GM19099 (cell line): ENCODE measurements around the gene ADH1C.

ENCODE experiments used
- POLR2A ChIP-seq: IDR thresholded peaks from 3 replicates; pipeline ENCODE4 v1.6.1; 2011; ENCODE audit warnings: low read depth; ENCODE audit not compliant: insufficient read length; ENCODE audit errors: extremely low read depth

The ADH1C gene

DNA sequence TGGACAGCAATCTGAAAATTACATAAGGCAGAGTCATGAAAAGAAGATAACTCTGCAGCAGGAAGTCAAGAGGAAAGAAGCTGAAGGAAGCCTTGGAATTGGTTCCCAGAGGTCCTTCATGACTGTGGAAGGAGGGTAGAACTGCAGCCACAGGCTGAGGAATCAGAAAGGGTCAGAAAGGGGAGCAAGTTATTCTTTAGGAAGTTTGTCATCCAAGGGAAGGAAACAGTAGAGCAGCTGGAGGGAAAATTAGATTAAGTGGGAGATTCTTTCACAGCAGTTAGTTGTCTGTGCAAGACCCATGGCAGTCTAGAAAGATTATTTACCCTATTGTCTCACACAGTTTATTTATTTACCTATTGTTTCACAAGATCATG, 9.3 kb upstream of the ADH1C start:
- TF ChIP-seq POLR2A = no peak

DNA sequence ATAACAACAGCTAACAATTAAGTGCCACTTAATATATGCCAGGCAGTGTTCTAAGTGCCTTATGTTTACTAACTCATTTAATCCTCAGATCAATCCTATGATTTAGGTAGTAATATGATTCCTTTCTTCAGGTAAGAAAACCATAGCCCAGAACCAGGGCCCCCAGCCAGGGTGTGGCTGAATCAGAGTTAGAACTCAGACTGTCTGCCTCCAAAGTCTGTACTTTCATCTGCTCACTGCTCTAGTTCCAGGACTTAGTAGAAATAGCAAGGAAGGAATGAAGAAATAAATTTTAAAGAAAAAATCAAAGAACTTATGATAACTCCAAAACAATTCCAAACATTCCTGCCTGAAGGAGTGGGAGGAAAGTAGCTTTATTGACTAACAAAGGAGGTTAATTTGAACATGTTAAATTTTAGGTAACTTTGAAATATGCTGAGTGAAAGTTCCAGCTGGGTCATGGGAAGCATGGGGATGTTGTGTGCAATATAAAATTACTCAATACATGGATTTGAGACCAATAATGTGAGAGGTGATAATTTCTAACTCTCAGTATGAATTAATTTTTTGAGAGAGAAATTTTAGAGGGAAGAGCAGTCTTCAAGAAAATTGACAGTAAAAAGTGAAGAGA, 8.8 kb upstream of the ADH1C start:
- no peak for TF ChIP-seq POLR2A

DNA sequence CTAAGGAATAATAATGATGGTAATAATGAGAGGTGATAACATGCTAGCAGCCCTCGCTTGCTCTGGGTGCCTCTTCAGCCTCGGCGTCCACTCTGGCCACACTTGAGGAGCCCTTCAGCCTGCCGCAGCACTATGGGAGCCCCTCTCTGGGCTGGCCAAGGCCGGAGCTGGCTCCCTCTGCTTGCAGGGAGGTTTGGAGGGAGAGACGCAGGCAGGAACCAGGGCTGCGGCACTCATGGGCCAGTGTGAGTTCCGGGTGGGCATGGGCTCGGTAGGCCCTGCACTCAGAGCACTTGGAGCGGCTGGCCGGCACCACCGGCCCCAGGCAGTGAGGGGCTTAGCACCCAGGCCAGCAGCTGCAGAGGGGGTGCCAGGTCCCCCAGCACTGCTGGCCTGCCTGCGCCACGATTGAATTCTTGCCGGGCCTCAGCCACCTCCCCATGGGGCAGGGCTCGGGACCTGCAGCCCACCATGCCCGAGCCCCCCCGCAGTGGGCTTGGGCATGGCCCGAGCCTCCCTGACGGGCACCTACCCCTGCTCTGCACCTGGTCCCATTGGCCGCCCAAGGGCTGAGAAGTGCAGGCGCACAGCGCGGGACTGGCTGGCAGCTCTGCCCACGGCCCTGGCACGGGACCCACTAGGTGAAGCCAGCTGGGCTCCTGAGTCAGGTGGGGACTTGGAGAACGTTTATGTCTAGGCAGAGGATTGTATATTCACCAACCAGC, 7.1 kb upstream of the ADH1C start:
- TF ChIP-seq POLR2A = no peak

DNA sequence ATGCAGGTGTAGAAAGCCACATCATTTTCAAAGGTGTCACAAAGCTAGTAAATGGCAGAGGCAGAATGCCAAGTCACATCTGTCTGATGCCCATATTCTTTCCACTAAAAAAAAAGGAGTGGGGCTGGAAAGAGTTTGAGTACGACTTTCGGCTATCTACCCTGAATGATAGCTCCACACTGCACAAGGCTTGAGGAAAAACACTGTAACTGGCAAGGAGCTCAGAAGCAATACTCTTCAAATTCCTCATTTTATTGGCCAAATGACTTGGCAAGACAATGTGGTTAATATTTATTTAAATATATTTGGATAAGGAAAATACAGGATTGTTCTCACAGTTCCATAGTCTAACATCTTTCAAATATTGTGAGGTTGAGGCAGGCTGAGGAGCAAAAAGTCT, 5.4 kb upstream of the ADH1C start:
- TF ChIP-seq POLR2A = no peak

DNA sequence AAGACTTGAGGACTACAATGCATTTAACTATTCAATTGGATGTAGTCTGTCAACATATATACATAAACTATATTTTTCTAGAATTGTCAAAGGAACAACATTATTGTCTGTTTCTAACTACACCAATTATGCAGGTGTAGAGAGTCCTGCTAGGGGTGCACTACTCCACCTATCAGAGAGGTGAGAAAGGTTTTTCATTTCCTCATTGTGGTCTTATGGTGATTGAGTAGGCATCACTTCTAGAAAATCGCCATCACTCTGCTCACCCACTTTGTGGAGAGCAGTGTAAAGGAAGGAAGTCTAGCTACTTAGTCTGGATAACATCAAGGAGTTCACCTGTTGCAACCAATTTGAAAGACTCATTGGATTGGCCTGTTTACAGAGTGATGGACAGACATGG, 4.4 kb upstream of the ADH1C start:
- TF ChIP-seq POLR2A = no peak

DNA sequence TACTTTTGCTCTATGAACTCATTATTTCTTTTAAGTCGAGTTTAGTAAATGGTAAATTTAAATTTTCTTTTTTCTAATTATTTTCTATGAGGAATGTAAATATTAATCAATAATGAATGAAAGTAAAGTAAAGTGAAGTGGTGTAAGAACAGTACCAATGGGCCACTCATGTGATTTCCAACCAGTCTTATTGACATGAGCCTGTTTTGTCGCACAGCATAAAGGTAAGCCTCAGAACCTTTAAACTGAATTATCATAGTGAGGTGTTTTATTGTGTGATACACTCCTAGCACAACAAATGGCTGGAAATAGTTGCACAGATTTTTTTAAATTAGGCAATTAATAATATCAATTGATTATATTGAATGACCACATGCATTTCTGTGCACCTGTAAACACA, 1.1 kb downstream of the ADH1C start:
- TF ChIP-seq POLR2A = no peak

DNA sequence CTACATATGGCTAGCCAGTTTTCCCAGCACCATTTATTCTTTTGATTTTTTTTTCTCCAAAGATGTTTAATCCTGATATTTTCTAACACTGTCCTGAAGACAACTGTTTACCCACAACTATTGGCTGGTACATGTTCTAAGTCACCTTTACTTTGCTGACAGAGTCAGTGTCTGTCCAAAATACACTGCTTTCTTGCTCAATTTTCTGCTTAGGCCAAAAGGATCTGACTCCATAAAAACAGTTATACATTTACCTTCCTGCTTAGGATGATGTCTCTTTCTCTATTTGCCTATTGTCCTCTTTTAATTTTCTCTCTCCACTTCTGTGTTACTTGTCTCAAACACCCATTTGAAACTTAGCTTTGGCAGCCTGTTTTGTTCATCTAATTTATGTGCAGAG, 3.2 kb downstream of the ADH1C start:
- no peak for TF ChIP-seq POLR2A

DNA sequence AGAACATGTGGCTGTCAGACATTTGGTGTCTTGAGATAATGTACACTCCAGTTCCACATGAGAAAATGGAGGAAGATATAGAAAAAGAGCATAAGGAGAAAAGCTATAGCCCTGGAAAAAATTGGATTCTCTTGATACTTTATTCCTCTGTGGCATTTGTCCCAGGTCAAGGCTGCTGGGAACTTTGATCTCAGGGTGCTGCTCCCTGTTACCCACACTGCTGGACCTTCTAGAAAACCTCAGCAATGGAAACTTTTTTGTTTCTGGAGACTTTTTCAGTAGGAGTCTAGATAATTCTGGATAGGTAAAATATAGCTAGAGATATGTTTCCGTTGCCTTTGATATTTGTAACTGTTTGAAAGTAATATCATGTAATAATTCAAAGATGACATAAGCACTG, 11.1 kb downstream of the ADH1C start:
- TF ChIP-seq POLR2A = no peak

DNA sequence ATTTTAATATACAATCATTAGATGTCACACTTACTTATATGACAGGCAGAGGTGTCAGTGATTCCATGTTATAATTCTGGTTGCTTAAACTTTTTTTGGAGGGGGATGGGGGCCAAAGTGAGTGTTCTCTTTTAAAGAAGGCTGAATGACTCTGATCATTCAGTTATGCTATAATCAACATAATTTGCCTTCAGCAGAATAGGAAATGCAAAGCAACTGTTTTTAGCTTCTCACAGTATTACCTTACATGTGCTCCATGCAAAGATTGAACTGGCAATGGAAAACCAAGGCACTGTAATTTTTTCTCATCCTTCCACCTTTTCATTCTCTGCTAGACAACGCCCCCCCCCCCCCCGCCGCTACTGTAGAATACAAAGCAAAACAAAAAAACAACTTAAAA, 13.4 kb downstream of the ADH1C start:
- no peak for TF ChIP-seq POLR2A

DNA sequence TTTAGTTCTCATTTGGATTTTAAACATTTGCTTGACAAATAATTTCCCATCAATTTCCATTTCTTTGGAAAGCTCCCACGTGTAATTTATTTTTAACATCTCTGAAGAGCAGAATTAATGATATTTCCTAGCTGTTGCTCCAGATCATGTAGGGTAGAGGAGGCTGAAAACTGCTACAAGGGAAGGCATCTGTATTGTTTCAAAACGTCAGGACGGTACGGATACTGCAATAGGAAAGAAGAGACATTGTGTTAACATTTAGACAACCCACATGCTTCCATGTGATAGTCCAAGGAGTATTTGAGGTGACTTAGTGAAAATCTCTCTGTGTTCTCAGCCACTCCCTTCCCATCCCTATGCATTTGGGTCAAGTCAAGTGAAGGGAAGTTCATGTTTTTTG, 16.0 kb downstream of the ADH1C start:
- TF ChIP-seq POLR2A = no peak

DNA sequence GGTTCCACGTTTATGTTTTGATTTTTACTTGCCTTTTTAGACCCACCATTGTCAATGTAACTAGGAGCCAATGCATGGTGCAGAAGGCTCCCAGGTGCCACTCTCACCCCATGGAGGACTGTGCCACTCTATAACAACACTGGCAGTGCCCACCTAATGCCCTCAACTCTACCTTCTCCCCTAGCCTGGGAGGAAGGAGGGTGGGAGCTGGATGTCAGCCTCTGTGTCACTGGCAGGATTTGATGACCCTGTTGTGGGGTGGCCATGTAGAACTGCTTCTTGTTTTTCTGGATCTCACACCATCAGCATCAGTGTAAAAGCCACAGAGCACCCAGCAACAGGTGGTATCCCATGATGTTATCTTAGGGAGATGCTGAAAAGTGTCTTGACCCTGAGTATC, 17.7 kb downstream of the ADH1C start:
- no peak for TF ChIP-seq POLR2A

DNA sequence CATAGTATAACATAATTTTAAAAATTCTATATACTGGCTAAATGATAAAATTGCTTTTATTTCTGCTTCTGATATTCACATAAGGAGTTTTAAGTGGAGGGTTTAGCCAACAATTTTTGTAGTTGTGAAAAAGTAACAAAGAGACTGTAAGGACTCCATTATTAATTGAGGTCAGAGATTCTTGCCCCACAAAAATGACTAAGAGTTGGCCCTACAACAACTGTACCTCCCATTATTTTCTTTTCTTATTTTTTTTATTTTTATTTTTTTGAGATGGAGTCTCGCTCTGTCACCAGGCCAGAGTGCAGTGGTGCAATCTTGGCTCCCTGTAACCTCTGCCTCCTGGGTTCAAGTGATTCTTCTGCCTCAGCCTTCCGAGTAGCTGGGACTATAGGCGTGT, 21.9 kb downstream of the ADH1C start:
- TF ChIP-seq POLR2A = no peak

DNA sequence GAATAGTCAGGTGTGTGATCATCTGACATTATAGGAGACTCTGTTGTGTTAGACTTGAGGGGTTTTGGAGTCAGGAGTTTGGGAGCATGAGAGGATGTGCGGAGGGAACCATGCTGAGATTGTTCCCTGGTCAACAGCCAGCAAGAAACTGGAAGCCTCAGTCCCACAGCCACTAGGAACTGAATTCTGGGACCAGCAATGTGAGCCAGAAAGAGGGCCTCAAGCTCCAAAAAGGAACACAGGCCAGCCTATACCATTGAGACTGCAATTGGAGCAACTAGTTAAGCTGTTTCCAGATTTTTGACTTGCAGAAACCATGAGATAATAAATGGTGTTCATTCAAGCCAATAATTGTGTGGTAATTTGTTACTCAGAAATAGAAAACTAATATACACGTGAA, 22.7 kb downstream of the ADH1C start:
- no peak for TF ChIP-seq POLR2A

DNA sequence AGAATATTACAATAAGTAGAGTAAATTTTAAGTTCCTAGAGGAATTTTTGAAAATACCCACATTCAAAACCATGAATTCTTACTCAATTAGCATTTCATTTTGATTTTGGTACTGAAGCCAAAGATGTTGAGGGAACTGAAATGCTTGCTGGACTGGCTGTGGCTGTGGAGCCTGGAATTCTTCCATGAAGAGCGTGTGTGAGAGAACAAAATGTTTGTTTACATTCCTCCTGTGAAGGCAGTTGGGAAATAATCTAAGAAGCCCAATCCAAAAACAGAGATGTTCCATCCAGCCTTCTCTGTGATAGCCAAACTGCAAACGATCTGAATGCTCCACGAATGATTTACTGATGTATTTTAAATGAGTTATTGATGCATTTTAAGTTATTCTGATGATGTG, 27.6 kb downstream of the ADH1C start:
- no peak for TF ChIP-seq POLR2A

DNA sequence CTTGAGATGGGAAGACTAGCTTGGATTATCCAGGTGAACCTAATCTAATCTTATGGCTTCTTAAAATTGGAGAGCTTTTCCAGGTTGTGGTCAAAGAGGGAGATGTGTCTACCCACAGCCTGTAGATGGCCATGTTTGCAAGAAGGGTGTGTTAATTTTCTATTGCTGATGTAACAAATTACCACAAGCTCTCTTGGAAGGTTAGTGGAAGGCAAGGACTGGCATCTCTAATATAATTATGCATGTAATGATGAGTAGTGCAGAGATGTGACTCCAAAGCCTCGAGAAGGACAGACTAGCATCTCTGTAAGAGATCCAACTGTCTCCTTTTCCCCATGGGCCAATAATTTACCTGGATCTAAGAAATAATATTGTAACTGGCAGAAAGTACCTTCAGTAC, 28.2 kb downstream of the ADH1C start:
- no peak for TF ChIP-seq POLR2A

DNA sequence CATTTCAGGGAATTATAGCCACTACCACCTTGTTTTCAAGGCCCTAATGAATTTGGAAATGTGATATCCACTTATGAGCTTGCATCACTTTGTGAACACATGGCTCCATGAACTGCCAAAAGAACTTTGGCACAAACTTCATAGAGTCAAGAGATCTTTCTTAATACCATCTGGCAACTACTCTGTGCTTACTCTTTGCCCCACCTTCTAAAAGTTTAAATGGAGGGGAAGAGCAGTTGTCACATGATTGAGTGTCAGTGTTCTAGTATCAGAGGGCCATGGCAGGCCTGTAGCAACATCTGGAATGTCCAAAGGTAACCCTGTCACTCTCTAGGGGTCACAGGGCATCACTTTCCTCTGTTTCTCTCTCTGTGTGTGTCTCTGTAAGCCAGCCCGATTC, 28.8 kb downstream of the ADH1C start:
- no peak for TF ChIP-seq POLR2A
